Activated CD4-positive, alpha-beta T cell treated with anti-CD3 and anti-CD28 coated beads, Interleukin-10, Interleukin-2, amounts not matched to agents 100 ng/mL and 50 ng/mL, durations not matched to agents 16 hours and 8 hours (primary cell): Measurements from ENCODE around the gene ADCY4.

Source experiments
- DNase-seq: peaks from one replicate; pipeline ENCODE4 v3.0.0-alpha.2; 2020

Gene ADCY4

DNA sequence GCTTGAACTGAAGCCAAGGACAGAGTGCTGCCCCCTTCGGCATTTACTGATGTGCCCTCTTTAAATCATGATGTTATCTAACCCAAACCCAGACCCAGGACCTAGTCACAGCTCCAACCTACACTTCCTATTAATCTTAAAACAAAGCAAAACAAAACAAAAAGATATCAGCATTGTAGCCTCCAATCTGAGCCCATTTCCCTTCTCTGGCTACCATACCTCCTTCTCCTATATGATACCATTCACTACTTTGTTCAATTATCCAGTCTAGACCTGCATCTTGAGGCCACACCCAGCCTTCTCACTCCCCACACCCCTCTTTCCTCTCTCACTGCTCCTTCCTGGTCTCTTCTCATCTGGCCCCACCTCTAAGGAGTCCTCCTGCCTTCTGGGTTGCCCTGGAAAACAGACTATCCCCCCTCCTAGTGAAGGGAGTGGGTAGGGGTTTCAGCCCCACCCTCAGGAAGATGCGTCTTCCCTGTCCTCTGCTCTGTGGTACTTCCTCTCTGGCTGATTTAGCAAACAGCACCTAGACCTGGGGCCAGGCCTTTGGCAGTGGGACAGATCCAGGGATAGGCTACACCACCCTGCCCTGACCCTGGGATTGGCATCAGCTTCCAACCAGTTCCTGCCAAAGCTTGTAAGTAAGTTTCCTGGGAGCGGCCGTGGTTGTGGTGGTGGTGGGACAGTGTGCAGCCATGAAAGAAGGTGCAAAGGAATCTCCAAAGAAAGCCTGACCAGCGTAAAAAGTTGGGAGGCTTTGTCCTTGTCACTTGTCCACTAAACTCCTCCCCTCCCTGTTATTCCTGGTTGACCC is 20.3 kb downstream of the ADCY4 start:
- DNase-seq: no peak

DNA sequence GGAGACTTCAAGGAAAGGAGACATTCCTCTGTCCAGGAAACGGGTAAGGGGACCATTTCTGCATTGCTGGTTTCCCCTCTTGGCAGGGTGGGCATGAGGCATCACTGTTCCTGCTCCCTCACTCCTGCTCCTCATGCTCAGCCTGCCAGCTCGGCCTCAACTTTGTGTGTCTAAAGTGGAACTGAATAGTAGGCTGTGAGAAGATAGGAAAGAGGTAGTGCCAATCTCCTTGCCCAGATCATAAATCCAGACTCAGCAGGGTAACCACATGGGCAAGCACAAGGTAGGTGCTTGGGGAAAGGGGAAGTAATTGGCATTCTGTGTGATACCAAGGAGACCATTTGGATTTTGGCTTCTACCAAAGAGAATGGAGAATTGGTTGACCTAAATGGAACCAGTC is 21.0 kb downstream of the ADCY4 start:
- no peak for DNase-seq

DNA sequence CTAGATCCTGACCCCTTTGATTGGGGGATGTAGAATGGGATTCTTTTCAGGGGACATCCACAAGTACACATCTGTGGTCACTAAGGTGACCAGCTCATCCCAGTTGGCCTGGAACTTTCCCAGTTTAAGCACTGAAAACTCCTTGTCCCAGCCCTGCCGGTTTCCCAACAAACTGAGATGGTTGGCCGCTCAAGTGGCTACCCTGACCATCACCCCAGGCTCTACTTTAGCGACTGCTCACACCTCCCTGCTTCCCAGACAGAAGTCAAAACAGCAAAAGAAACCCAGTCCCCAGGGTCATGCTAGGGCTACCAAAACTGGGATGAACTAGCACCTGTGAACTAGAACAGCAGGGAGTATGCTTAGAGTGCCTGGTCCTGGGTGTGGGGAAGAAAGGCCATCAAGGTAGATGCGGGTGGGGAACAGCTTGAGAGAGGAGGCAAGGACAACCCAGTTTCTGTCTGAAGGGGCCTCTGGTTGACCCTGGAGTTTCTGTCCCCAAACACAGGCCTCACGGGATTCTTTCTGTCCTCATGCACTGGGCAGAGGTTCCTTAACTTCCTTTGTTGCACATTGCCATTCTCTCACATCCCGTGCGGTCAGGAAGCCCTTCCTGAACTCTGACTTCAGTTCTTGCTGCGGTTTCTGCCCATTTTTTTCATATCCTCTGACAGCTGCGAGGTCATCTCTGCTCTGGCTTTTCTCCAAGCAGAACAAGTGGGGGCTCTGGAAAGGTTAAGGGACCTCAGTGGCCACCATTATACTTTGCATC is 21.9 kb downstream of the ADCY4 start:
- peak; percentile 72 for DNase-seq

DNA sequence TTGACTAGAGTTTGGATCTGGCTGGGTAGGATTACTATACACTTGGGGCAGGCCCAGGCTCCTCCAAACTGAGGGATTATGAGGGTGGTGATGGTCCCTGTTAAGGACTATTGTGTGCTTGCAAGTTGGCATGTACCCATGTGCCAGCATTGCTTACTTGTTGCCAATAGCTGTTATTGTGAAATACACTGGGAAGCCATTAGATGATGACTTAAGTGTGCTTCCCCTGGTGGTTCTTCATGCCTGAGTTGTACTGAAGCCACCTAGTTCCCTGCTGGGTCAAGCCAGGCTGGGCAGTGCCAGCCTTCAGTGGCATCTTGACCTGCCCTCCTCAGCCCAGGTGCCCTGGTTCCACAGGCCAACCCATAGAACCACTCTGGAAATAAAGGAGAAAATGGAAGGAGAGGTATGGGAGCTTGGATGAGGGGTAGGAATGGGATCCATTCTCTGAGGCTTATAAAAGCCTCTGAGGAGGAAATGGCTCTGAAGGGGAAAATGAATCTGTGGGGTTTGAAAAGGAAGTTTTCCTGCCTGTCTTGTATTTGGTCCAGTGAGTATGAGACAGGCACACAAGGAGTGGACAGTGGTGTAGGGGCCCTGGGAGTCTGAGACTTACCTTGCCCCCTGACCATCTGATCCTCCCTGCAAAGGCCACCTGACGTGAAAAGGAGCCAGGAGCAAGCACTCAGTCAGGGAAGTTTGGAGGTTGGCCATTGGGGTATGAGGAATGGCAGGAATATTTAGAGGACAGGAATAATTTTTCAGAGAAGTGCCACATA is 22.8 kb downstream of the ADCY4 start:
- DNase-seq: peak; percentile 37

- peak; percentile 80 for DNase-seq
These were observed 23.9 kb downstream of the ADCY4 start, which contains the start of gene LTB4R for GRCh38 chr14:24310646-24311604. Gene LTB4R, plus strand, starts transcription at chr14:24311502. Its CDS starts 4,150 bp downstream, at chr14:24315652.

DNA sequence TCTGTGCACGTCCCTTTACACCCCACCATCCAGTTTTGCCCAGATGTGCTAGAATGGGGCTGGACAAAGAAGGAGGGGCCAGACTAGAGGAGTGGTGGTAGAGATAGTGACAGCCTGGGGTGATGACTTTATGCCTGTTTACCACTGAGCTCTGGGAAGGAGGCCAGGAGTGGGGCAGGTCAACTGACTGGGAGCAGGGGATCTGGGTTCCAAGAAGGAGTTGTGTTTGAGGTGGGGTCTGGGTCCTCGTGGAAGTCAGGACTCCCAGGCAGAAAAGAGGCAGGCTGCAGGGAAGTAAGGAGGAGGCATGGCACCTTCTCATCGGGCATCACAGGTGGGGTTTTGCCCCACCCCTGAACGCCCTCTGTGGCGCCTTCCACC is 24.6 kb downstream of the ADCY4 start:
- DNase-seq: no peak

- DNase-seq: no peak
These were observed 25.2 kb downstream of the ADCY4 start, which contains the start of gene LTB4R2 for GRCh38 chr14:24309538-24310264. Gene LTB4R2, plus strand, starts transcription at chr14:24310140. Its CDS starts 525 bp downstream, at chr14:24310665.

DNA sequence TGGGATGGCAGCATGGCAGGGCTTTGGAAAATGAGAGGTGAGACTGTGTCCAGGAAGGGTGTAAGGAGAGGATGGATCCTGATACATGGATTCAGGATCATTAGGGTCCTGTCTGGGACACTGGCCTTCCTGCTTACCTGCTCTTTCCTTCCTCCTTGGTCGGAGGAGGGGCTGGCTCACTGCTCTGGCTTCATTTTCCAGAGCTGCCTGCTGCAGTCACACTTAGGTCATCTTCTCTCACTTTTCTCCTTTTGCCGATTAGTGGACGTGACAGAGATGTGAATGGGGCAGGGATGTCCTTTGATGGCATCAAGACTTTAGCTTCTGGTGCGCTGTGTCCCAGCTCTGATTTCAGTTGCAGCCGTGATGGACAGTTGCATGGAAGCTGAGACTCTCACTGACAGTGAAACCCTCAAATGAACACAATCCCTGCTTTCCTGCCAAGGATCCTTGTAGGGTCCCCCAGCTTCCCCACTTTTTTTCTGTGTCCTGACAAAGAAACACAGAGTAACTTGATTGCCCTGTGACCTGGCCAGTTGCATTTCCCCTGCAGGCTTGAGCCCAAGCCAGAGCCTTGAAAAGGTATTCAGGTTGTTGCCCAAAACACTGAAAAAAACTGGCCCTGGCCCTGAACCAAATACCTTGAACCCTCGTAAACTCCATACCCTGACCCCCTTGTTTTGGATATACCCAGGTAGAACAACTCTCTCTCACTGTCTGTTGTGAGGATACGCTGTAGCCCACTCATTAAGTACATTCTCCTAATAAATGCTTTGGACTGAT is 26.3 kb downstream of the ADCY4 start:
- no peak for DNase-seq

DNA sequence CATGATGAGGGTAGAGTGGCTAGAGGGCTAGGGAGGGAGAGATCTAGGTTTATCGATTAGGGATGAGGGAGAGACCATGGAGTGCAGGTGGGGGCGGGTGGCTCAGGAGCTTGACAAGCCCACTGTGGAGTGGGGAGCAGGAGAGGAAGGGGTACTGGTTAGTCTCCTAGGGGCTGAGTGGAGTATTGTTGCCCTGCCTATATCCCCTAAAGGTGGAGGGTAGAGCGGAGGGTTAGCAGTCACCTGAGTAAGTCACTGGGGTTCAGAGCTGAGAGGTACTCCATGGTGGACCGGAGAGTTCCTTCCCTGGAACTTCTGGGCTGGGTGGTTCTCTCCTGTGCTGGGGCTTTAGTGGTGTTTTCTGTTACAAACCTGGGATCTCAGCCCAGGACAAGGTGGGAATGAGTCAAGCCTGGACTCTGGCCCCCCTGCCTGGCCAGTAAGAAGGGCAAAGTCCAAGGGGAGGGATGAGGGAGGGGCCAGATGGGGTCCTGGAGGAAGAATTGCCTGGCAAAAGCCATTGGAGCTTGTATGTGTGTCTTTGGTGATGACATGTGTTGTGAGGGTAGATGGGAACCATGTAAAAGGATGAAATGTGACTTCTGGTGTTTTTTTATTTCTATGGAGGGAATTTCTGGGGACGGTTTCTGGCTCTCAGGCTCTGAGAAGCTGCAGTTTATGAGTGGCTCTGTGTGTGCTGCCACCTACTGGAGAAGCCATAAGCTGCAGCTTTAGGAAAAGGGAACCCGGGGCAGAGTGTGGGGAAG is 27.1 kb downstream of the ADCY4 start, which contains the start of gene CIDEB:
Gene CIDEB (minus strand): TSS at position 403 of the 767 bp plus-strand sequence. CDS start 119 bp downstream, at position 284.
- peak; percentile 73 for DNase-seq

DNA sequence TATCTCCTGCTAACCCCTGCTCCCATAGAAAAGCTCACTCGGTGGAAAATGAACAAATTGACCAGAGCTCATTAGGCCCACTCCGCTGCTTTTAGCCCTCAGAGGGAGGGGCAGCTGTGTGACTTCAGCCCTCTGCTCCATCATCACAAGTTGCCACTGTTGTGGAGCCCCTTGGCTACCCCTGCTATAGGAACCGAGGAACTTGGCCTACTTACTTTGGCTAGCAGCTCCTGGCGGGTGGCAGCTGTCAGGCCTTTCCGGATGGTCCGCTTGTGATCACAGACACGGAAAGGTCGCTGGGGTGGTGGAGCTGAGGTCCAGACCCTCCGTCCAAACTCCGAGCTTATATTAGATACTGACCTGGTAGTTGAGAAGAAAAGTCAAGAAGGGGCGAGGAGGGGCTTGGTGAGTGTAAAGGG is 27.7 kb downstream of the ADCY4 start:
- DNase-seq: no peak

- DNase-seq: no peak
These were observed 30.9 kb downstream of the ADCY4 start for GRCh38 chr14:24304019-24304387.

GRCh38 chr14:24300326-24300980 is 34.4 kb downstream of the ADCY4 start:
- no peak for DNase-seq

DNA sequence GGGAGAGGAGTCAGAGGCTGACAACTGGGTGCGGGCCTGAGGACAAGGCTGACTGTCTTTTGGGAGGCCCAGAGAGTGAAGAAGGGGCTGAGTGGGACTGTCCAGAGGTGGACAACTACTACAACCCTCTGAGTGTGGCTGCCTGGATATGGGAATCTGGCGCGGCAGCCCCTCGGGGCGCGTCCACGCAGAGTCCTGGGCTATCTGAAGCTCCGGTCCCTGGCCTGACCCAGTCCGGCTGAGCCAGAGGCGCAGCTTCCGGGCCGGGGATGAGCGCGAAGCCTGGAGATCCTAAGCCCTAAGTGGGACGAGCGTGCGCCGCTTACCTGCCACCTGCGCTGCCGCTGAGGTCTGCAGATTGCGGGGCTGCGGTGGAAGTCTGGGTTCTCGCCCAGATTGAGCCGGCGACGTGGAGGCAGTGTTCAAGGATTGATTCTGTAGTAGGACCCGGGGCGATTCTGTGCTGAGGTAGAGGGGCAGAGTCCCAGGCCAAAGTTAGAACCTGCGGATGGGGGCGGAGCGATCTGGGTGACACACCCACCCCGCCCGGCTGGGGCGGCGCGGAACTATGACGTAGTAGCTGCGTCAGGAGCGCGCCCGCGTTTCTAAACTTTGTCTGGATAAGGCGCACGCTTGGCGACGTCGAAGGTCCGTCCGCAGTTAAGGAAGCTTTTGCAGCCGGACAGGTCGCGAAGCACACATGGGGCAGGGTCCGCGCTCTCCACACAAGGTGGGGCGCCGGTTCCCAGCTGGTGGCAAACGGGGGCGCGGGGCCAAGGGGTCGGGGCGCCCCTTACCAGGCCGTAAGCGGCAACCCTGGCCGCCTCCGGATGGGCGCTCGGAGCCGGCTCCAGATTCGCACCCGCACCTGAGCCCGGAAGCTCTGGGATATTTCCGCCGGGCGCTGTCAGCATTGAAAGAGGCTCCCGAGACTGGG is 35.3 kb downstream of the ADCY4 start, which contains the start of the genes DHRS1 and NOP9:
Gene DHRS1 (minus strand): TSS at position 526 of the 937 bp plus-strand sequence. CDS start 674 bp downstream, outside the sequence.
Gene NOP9 (plus strand): TSS at position 596 of the 937 bp plus-strand sequence. CDS start 105 bp downstream, at position 701.
- DNase-seq: peak; percentile 93

GRCh38 chr14:24298892-24299254 is 36.0 kb downstream of the ADCY4 start:
- DNase-seq: no peak

DNA sequence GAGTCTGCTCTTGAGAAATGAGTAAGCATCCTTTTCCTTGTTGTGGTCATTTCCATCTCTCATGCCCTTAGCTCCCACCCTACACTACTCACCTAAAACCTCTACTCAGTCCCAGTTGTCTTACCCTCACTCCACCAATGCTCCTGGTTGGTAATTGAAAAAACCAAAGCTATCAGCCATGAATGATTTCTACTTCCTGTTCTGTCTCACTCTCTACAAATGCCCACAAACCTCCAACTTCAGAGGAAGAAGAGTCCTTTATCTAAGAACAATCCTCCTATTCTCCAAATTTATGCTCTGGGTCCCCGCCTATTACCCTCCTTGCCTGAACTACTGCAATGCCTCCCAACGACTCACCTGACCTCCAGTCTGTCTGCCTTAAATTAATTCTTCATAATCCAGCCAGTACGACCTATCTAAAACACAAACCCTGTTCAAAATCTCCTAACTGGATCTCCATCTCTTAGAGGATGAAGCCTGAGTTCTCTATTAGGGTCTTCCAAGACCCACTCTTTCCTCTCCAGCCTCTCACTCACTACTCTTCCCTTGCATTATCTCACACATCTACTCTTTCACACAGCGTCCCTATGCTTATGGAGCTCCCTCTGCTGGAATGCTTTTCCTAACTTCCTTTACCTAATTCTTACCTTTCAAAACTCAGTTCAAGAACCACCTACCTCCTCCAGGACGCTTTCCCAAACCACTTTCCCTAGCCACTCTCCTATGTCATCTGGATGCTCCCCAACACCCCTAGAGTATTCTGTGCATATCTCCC is 37.5 kb downstream of the ADCY4 start:
- no peak for DNase-seq

DNA sequence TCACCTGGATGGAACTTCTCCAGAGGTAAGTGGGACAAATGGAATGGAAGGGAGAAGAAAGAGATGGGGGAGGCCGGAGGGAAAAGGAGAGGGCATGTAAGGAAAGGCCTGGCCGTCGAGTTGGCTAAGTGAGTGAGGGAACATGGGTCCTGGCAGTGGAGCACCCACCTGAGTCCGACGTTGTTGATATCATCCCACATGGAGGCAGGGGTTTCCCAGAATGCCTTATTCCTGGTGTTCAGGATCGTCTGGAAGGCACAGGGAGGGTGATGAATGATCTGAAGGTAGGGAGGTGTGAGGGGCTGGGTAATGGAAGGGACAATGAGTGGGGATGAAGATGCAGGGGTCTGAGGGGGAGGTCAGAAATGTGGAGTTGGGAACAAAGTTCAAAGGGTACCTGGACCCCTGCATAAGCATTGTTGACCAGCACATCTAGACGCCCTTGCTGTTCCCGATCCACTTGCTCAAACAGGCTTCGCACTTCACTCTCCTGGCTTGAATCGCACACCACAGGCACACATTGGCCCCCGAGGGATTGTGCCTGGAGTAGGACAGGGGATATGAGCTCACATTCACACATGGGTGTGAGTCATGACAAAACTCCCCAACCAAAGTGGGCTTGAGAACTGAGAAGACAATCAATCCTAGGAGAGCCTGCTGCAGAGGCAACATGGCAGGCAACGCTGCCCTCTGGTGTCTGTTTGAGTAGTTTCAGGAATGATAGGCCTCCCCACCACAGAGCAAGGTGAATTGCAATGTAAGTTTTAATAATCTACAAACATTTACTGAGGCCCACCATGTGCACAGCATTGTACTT is 38.3 kb downstream of the ADCY4 start:
- DNase-seq: peak; percentile 88
